Left ventricle myocardium superior (tissue), 1 donor: ENCODE measurements around the gene TRMT11. TPM values are rescaled to one million over a fixed set of nuclear protein-coding genes. Genes with fewer than 3 reads are reported as not detected.
"Not testable (repeated sequence)": the region's sequence is repeated elsewhere in the genome, so short reads cannot be mapped to it uniquely, and the experiment has no call there.

Experiments used
- ATAC-seq: fragments of 200-7000 bp; cut with Tn5 transposase; one replicate; pipeline ENCODE4 v1.9.1; 2020; ENCODE audit warnings: mild to moderate bottlenecking, moderate library complexity
- DNase-seq: peaks from one replicate; pipeline ENCODE4 v3.0.0-alpha.2; 2020
- intact Hi-C: fragments of 100-400 bp; cut with micrococcal nuclease; formaldehyde crosslinking; loops from one replicate; pipeline ENCODE4 v1.11.0; 2022
- total RNA-seq: library from RNA; stranded (reverse); fragmentation: NEBNext Ultra II Directional; extraction: Animal tissue kit (Norgen Biotek cat#: 25700); gene quantifications from one replicate; pipeline ENCODE4 v1.2.1, GENCODE V29; 2021
- donor health status: DM: no; HTN: yes; CAD: no; lungs with severe emphysema.

Gene TRMT11
- total RNA-seq, 1 donor from 2014 or later = 8.3 TPM

DNA sequence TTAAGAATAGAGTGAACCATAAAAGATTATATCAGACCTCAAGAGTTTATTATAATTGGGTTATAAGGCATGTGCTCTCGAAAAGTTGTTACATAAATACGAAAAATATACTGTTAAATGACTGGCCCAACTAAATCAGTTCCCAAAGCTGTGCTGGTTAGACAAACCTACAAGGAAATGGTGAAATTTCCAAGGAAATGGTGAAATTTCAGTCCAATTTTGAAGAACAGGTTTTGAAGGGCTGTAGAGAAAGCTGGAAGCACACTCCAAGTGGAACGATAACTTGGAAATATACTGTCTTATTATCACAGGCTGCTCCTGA lies 400 bp upstream of the TRMT11 start:
- intact Hi-C loops = no loop called here
- no peak for ATAC-seq
- no peak for DNase-seq

DNA sequence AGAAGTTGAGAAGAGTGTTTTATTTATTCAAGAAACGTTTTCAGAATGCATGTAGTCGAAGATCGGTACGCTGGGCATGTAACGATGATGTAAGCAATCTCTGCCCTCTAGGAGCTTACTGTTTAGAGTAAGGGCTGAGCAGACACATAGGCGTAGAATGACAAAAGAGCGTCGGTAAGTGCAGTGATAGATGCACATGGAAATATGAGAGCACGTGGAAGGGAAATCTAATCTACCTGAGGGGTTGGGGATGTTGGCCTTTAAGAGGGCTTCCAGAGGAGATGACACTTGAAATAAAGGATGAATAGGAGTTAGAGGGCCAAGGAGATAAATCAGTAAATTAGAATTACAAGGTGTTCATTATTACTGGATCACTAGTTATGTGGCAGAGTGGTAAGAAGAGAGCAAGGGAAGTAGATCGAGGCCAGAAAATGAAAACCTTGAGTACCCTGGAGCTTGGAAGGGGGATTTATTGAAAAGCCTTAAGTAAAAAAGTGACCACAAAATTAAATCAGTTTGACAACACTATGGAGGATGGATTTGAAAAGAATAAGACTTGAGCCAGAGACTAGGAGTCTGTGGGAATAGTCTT lies 782 bp downstream of the TRMT11 start:
- intact Hi-C loops = no loop called here
- DNase-seq = no peak
- ATAC-seq = peak; percentile 13

DNA sequence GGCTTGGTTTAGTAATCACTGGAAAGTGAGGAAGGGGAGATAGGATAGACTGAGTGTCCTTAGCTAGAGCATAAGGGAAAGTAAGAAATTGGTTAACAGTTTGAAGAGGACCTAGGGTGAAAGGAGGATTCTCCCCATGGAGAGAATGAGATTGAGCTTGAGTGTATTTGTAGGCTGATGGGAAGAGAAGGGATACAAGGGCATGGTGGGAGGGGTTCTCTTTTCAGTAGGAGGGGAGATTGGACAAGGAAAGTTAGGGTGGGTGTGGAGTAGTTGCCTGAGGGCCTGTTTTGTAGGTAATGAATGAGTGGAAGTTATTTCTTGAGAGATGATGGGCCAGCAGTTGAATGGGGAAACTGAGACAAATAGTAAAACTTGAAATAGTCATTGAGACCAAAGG lies 1.9 kb downstream of the TRMT11 start:
- no peak for DNase-seq
- intact Hi-C loops = no loop called here
- no peak for ATAC-seq

DNA sequence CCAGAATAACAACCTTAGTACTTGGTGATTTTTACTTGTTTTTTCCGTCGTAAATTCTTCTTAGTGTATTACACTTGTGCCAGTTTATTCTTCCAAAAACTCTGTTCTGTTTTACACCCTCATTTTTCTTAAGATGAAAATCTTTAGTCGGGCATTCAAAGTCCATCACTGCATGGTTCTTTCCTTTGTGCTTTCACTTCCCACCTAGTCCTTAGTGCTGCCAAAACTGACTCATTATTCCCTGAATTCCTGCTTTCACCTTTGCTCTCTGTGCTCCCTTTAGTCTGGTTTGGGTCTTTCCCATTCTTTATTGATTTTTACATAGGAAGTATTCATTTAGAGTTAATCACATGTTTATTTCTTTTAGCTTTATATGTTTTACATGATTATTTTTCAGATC lies 3.3 kb downstream of the TRMT11 start:
- DNase-seq = no peak
- no peak for ATAC-seq
- intact Hi-C loops = no loop called here

DNA sequence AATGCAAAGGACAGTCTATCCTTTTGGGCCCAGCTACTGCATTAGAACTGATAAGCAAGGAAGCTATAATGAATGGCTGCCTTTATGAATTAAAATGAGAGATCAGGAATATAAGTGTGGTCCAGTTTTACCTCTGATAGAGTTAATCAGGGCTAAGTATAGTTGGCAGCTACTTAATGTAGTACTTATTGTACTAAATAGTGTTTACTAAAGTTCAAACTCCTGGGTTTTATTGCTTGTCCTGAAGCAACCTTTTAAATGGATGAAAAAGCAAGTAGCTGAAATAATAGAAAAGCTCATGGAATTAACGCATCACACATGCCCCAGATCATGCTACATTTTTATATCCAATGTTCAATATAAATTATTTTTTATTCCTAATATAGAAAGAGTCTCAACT lies 5.3 kb downstream of the TRMT11 start:
- DNase-seq (no peak), ATAC-seq (no peak)
- intact Hi-C loops = no loop called here

DNA sequence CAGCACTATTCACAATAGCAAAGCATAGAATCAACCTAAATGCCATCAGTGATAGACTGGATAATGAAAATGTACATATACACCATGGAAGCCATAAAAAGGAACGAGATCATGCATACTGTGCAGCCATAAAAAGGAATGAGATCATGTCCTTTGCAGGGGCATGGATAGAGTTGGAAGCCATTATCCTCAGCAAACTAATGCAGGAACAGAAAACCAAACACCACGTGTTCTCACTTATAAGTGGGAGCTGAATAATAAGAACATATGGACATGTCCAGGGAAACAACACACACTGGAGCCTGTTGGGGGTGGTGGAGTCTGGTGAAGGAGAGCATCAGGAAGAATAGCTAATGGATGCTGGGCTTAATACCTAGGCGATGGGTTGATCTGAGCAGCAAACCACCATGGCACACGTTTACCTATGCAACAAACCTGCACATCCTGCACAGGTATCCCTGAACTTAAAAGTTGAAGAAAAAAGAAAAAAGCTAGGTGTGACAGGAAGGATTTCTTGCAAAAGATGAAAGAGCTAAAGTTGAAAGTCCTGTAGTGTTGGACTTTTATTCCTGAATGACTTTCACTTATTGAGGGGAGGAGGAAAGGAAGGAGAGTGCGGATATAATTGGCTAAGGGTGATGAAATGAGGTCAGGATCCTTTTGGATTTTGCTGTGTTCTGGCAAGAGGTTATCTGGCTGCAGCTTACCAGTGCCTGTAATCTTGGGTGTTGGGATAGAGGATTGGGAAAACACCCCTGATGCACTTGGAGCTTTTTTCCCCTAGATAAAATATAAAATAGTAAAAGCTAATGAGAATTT lies 8.5 kb downstream of the TRMT11 start:
- intact Hi-C loops = no loop called here
- DNase-seq (no peak), ATAC-seq (peak; percentile 81)

DNA sequence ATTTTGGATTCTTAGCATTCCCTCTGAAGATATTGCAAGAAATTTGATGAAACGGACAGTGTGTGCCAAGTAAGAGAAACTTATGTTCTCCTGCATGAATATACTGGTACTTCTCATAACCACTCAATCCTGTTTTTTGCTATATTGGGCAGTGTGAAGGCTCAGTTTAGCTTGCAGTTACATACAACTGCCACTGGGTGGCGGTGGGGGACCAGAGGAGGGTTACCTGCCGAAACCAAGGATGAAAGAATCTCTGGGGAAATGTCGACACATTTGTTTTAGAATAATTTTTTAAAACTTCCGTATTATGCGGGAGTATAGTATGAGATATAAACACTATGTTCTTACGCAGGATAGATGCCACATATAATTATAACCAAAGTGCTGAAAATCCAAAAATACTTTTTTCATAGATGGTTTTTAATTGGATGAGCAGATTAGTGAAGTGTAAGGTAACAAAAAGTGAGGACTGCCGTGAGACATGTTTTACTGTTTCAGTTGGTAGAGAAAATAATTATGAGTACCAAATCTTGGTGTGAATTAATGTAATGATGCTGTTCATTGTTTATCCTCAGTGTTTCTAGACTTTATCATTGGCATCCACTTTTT lies 9.7 kb downstream of the TRMT11 start:
- DNase-seq (peak; percentile 52), ATAC-seq (peak; percentile 89)
- intact Hi-C loops = no loop called here

DNA sequence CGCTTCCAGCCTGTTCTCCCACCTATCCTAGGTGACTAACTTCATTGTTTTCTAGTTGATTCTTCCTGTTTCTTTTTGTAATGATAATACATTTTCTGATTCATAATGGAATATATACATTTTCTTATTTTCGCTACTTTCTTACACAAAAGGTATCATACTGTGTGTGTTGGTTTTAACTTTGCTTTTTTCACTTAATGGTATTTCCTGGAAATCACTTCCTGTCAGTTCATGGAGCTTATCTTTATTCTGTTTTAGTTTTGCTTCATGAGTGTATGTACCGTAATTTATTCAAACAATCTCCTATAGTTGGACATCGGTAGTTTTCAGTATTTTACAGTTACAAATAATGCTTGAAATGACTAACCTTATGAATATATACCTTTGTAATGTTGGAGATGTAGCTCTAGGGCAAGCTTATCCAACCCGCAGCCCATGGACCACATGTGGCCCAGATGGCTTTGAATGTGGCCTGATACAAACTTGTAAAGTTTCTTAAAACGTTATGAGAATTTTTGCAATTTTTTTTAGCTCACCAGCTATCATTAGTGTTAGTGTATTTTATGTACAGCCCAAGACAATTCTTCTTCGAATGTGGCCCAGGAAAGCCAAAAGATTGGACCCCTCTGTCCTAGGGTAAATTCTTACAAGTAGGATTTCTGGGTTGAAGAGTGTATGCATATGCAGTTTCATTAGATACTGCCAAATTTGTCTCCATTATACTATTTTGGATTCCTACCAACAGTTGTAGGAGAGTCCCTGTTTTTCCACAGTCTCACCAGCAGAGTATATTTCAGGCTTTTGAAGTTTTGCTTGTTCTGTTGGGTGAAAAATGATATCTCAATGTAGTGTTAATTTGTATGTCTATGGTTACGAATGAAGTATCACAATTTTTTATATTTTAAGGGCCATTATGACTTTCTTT lies 16.7 kb downstream of the TRMT11 start:
- intact Hi-C loops = no loop called here
- ATAC-seq (no peak), DNase-seq (no peak)

DNA sequence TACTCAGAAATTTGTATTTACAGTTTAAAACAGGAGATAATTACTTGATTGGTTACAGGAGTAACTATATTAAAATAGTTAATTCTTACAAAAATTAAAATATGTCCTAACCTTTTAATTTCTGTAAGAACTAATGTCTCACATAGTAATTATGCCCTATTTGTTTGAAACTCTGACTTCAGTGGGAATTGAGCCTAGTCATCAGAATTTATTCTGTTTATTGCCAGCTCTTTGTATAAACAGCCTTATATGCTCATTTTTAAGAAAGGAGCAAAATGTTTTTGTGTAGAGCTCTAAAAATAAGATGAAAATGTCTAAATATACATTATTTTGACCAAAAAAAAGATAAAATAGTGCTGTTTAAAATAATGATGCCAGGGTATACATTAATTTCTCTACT lies 21.5 kb downstream of the TRMT11 start:
- no peak for ATAC-seq
- intact Hi-C loops = no loop called here
- DNase-seq = no peak

DNA sequence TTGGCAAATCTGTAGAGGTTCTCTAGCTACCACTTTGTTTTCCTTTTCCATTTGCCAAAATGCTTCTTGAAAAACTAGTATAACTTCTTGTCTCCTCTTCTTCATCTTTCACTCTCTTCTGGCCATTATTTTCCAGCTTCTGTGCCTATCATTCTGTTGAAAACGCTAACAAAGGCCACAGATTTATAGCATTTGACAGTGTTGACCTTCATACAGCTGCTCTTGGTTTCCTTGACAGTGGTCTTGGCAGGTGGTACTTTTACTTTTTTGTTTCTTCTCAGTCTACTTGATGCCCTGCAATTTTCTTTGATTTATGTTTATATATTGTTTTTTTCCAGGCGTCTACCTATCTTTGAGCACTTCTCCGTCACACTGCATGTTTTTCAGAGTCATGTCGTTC lies 23.7 kb downstream of the TRMT11 start:
- no peak for DNase-seq
- intact Hi-C loops = no loop called here
- no peak for ATAC-seq

DNA sequence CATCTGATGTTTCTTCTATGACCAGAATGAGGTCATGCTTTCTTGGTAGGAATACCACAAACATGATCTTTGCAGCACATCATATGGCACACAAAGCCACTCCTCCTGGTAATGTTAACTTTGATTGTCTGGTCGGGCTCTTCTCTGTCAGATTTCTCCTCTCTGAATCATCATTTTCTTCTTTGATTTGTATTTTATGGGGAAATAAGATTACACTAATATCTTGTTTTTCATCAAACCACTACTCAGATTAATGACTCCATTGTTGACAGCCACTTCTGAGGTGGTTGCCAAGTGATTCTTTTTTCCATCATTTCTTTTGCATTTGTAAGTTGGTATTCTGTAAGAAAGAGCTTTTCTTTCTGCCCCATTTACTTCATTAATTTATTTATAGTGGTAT lies 29.5 kb downstream of the TRMT11 start:
- intact Hi-C loops = no loop called here
- DNase-seq (no peak), ATAC-seq (no peak)

DNA sequence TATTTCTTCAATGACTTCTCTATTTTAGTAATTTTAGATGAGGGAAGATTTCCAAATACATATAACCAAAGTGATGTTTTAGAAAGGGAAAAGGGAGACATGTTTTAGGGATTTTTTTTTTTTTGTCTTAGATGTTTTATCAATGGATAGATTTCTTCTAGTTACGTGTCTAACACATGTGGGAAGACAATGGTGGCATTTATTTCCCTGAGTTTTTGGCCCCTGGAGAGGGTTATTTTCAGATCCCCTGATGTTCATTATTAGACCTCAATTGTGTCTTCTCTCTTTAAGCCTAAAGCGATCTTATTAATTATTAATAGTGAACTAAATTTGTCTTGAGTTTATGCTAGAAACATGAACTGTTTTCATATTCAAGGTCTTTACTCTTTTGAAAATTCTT lies 30.3 kb downstream of the TRMT11 start:
- no peak for ATAC-seq

DNA sequence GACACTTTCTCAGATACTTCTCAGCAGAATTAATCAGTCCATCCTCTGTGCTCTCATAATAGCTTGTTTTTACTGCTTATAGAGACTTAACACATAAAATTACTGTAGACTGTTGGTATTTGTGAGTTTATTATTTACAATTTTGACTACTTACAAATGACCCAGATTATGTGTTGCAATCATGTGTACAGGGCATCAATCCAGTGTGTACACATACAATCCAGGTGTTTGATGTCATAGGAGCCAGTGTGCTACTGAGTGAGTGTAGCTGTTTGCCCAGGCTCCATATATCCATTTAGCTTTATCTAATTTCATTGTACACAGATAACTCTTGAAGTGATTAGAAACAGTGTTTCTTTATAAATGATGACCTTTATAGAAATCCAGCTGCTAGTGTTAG lies 31.3 kb downstream of the TRMT11 start:
- ATAC-seq (no peak), DNase-seq (no peak)
- intact Hi-C loops = no loop called here

More for the DNA sequence above, 30.3 kb downstream of the TRMT11 start:
- DNase-seq = no peak
- intact Hi-C loops = no loop called here

DNA sequence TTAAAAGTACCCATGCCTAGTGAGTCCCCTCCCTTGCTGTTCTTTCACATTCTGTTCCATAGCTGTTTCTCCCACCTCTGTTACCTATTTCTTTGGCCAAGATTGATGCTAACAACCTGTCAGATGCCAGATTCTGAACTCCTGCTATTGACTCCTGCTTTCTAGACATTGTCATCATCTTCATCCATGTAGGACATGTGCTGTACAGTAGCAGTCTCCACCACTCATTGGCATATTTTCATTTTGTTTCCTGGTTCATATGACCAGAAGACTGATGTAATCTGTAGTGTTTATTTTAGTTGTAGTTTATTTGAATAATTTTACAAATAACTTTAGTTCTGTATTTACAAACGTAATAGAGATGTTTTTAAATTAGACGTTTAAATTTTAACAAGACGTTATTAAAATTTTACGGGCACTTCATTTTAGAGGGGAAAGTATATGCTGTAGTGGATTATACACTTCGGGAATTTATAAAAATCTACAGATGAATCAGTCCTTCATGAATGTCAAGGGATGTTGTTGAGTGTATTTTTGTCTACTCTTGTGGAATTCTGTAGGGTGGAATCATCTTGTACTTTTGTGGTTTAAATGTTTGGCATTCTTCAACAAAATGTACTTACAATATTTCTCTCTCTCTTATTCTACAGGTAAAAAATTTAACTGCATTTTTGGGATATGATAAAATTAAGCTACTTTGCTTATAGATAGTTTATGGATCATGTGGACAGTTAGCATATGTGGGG lies 34.1 kb downstream of the TRMT11 start:
- ATAC-seq (no peak), DNase-seq (no peak)
- intact Hi-C loops = no loop called here

DNA sequence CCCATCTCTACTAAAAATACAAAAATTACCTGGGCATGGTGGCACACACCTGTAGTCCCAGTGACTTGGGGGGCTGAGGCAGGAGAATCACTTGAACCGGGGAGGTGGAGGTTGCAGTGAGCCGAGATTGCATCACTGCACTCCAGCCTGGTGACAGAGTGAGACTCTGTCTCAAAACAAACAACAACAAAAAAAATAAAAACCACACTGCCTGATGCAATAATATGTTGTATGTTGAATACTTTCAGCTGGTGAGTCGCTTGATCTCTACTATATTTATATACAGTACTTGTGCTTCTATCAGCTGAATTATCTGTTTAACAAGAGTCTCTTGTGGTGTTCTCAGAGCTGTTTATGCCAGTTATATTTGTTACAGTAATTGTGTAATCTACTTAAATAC lies 37.1 kb downstream of the TRMT11 start:
- ATAC-seq, DNase-seq, intact Hi-C loops: not testable (repeated sequence)

DNA sequence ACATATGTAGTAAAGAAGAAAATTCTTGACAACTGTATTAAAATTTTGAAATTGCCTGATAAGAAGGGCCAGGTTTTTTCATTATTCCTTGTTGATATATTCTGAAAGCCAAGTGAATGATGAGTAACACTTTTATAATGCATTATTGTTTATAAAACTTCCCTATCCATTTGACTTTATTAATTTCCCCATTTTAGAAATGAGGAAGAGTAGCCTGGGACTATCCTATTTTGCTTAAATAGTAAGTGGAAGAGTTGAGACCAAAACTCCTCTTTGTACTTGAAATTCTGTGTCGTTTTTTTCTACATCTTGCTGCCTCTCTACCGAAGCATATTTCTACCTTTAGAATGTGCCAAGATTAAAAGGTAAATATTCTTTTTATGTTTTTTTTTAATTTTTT lies 39.7 kb downstream of the TRMT11 start:
- DNase-seq (no peak), ATAC-seq (no peak)
- intact Hi-C loops = no loop called here

DNA sequence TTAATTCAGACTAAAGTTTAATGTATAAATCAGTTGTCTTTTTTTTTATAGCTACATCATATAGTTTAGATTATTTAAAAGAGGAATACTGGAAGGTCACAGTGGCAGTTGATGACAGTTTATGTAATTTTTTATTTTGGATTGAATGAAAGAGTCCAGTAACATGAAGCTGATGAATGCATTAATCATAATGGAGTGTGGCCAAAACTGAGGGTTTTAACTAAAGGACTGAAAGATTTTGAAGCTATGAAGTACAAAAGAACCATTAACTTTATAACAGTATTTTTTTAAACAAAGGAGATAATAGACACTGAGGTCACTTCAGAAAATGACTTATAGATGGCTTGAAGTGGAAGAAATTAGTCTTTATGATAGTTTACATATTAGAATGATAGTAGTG lies 41.3 kb downstream of the TRMT11 start:
- intact Hi-C loops = no loop called here
- no peak for ATAC-seq
- DNase-seq = no peak

DNA sequence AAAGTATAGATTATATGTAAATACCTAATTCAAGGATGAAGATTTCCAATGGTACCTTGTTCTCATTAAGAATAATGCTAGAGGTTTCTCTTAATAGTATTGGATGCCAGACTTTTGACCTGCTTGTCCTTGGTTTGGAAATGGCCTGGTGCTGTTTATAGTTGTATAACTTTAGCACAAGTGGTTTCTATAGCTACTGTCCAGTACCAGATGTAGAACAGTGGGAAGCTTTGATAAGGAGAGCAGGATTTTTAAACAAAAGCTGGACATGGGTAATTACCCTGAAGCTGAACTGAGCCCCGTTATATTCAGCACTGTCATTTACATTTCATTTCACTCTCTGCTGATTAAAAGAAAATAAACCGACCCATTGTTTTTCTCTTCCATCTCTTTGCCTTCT lies 43.7 kb downstream of the TRMT11 start:
- peak; percentile 81 for ATAC-seq
- no peak for DNase-seq
- intact Hi-C loops = no loop called here

DNA sequence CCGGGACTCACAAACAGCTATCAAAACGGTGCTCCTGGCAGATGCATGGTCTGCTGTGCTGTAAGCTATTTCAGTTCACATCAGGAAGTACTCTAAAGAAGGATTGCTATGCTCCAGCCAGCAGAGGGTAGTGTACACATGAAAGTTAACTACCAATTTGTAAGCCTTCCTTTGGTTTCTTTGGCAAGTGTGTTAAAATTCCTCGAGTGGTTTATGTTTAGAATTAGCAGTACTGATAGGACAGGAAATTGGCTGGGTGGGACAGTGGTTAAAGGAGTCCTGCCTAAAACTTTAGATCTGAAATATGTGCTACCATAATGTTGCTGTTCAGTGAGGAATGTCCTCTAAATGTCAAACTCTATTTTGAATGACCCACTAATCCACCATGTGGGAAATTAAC lies 47.4 kb downstream of the TRMT11 start:
- intact Hi-C loops = no loop called here
- DNase-seq (no peak), ATAC-seq (peak; percentile 92)
